Ovary (tissue), 9 donors: ENCODE measurements around the gene IL17RA. TPM values are rescaled to one million over a fixed set of nuclear protein-coding genes. Genes with fewer than 3 reads are reported as not detected.

Source experiments
- DNase-seq, 5 donors: peaks; one replicate each; pipeline ENCODE4 v3.0.0-alpha.2; 2019 to 2020
- H3K27ac ChIP-seq, 2 donors: fragments of 200-600 bp; one replicate each; pipeline versions ENCODE4 v1.5.1 to v1.8.0; 2019 to 2022
- H3K27me3 ChIP-seq: fragments of 200-600 bp; one replicate; pipeline ENCODE4 v1.8.0; 2022
- H3K36me3 ChIP-seq: fragments of 200-600 bp; sonication (generic); one replicate; pipeline ENCODE4 v1.5.1; 2019
- H3K4me1 ChIP-seq: one replicate; pipeline ENCODE4 v1.8.1; 2013; ENCODE audit warnings: mild to moderate bottlenecking, moderate library complexity; ENCODE audit not compliant: insufficient read depth
- H3K4me3 ChIP-seq: fragments of 200-600 bp; sonication (generic); one replicate; pipeline ENCODE4 v1.5.1; 2017
- H3K9me3 ChIP-seq, 2 donors: fragments of 200-600 bp in 1 of 2; sonication (generic) in 1 of 2; one replicate each; pipeline versions ENCODE4 v1.5.1 to v1.8.1; 2013 to 2019; ENCODE audit warnings: mild to moderate bottlenecking in 1 of 2, moderate library complexity in 1 of 2
- EP300 ChIP-seq: sonication (generic); formaldehyde crosslinking; IDR thresholded peaks from one replicate; pipeline ENCODE4 v1.6.1; 2017; ENCODE audit warnings: antibody characterized with exemption
- POLR2A ChIP-seq: fragments of 450-650 bp; IDR thresholded peaks from one replicate; pipeline ENCODE4 v1.6.1; 2017; ENCODE audit warnings: antibody characterized with exemption, mild to moderate bottlenecking, moderate library complexity
- WGBS, 3 donors: extraction: QIAGEN DNeasy Blood & Tissue Kit in 1 of 3; methylation state at CpG; one replicate each; pipeline versions ENCODE4 v1.1.5 to v1.1.7; 2013 to 2017; 5-methylcytosine and 5-hydroxymethylcytosine counted together
- intact Hi-C, 4 donors: fragments of 100-400 bp; cut with DNase I; formaldehyde crosslinking; loops; one replicate each; pipeline versions ENCODE4 v1.11.0 to v1.15.1; 2022 to 2023
- polyA plus RNA-seq, 2 donors: library from polyadenylated mRNA; stranded (reverse); fragments of 200-250 nt in 1 of 2; fragments of 350-450 nt in 1 of 2; fragmentation: Illumina TruSeq in 1 of 2; extraction: RNeasy Lipid Tissue Mini Kit (QIAGEN cat#74804) in 1 of 2; gene quantifications; one replicate each; pipeline ENCODE4 v1.2.3, GENCODE V29; 2013 to 2014
- total RNA-seq, 7 donors: library from RNA; depleted of rRNA in 2 of 7; stranded (reverse); fragments of >200 nt in 2 of 7; fragmentation: NEBNext Ultra II Directional in 3 of 7; extraction: Animal tissue kit (Norgen Biotek cat#: 25700) in 3 of 7; gene quantifications; one replicate each; pipeline versions ENCODE4 v1.1.0 to v1.2.4, GENCODE V29; 2016 to 2023
- TF ChIP-seq, protein P1 (sequence below), 3 donors: fragments of 450-650 bp in 2 of 3; fragments of 200-600 bp in 1 of 3; IDR thresholded peaks; one replicate each; pipeline versions ENCODE4 v1.5.1 to v1.8.0; 2016 to 2022; ENCODE audit warnings: antibody characterized with exemption in 3 of 3, mild to moderate bottlenecking in 1 of 3
- donor health status: DM: no; HTN: no; CAD: no; lungs with moderate emphysema.
- donor health status: DM: no; HTN: no; CAD: no.
- donor health status: Bipolar disorder and iron deficiency.
- donor health status: DM: yes; HTN: yes; CAD: no.
- donor health status: DM: no; HTN: no; CAD: no.
- donor health status: DM: yes; HTN: yes; CAD: no.

The IL17RA gene
- total and polyA plus RNA-seq, 9 donors: 6.4 to 18.1 (median 13.1) TPM

DNA sequence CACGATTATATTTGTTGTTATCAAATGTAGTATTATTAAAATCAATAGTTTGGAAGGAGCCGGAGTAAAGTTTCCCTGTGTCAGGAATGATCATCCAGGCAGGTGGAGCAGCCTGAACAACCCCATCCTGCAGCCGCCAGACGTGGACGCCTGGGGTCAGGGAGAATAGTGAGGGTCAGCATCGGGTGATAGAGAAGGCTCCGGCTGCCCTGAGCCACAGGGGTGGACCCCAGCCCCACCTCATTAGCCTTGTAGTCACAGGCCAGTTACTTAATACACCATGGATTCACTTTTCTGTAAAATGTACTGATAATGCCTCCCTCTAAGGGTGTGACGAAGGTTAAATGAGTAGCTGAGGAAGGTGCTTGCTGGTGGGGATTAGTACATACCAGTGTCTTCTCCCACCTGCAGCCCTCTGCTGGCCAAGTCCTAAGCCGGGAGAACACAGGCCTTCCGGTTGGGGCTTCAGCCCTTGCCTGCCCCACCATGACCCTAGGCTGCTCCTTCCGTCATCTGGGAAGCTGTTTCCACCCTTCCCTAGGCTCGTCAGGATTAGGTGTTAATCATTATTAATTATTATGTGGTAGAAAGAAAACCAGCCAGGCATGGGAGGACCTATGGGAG lies 21.5 kb downstream of the IL17RA start:
- no peaks in the 10 kb centered on the region for H3K36me3 ChIP-seq

DNA sequence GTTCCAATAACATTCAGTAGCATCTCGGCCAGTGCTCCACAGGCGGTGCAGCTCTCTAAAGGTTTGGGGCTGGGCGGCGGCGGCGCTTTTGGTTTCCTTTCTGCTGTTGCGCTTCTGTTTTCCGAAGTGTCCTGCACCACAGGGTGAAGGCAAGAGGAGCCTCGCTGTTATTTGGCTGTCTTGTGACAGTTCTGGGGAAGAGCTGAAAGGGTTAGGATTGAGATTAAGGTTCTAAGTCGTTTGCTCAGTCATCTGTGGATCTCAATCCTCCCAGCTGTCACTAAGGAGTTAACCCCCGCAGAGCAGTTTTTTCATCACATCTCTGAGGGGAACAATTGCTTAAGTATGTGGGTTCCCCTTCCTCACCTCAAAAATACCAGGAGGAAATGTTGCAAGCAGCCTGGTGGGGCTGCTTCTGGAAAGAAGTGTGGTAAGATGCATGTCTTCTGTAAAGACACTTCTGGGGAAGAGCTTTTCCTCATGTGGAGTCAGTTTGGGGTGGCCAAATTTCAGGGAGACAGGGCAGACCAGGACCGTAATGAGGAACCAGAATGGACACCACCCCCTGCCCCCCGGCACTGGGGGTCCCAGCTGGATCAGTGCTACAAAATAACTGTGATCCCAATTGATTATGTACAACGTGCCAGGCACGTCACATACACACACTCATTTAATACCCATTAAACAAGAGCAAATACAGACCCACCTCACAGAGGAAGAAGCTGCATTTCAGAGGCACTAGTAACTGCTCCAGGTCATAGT lies 22.2 kb downstream of the IL17RA start:
- WGBS, 3 donors: 78 to 82% (median 80%) methylated on average over 15 of the region's 15 CpGs
- Histone ChIP-seq H3K27me3 (no peaks in the 10 kb centered on the region), H3K9me3 (no peaks in the 10 kb centered on the region), H3K27ac (no peak overlapping the region), H3K4me1 (no peaks in the 10 kb centered on the region), H3K36me3 (no peaks in the 10 kb centered on the region), H3K4me3 (no peak overlapping the region)
- DNase-seq: no peak
- intact Hi-C loops: no loop called here
- TF ChIP-seq POLR2A: no peak
- TF ChIP-seq, protein P1, sequence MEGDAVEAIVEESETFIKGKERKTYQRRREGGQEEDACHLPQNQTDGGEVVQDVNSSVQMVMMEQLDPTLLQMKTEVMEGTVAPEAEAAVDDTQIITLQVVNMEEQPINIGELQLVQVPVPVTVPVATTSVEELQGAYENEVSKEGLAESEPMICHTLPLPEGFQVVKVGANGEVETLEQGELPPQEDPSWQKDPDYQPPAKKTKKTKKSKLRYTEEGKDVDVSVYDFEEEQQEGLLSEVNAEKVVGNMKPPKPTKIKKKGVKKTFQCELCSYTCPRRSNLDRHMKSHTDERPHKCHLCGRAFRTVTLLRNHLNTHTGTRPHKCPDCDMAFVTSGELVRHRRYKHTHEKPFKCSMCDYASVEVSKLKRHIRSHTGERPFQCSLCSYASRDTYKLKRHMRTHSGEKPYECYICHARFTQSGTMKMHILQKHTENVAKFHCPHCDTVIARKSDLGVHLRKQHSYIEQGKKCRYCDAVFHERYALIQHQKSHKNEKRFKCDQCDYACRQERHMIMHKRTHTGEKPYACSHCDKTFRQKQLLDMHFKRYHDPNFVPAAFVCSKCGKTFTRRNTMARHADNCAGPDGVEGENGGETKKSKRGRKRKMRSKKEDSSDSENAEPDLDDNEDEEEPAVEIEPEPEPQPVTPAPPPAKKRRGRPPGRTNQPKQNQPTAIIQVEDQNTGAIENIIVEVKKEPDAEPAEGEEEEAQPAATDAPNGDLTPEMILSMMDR (IDR thresholded peaks at IDR 0.05): no peak
- no peak for TF ChIP-seq EP300

More for the DNA sequence above, 21.5 kb downstream of the IL17RA start:
- Histone ChIP-seq H3K4me3 (no peak overlapping the region), H3K9me3 (no peaks in the 10 kb centered on the region), H3K4me1 (no peaks in the 10 kb centered on the region), H3K27me3 (no peaks in the 10 kb centered on the region), H3K27ac (no peak overlapping the region)
- TF ChIP-seq EP300 (no peak), POLR2A (no peak)
- TF ChIP-seq, protein P1 (IDR thresholded peaks at IDR 0.05): no peak
- no peak for DNase-seq
- WGBS, 3 donors: 81 to 85% (median 85%) methylated on average over 12 of the region's 12 CpGs
- intact Hi-C loops: no loop called here

DNA sequence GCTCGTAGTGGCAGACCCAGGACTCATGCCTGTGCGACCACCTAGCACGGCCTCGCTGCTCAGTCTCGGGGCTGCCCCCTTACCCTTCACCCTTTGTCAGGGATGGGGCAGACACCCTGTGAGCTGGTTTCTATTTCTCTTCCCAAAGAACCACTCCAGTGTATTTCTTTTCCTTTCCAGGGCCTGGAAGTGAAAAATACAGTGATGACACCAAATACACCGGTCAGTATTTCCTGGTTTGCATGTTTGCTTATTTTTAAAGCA lies 22.7 kb downstream of the IL17RA start:
- H3K4me1 ChIP-seq: no peaks in the 10 kb centered on the region
- H3K36me3 ChIP-seq: no peaks in the 10 kb centered on the region
- WGBS, 3 donors: 92 to 97% (median 97%) methylated on average over 6 of the region's 6 CpGs
- TF ChIP-seq POLR2A (no peak), EP300 (no peak)
- TF ChIP-seq, protein P1 (IDR thresholded peaks at IDR 0.05): no peak
- H3K27ac ChIP-seq: no peak overlapping the region
- intact Hi-C loops: no loop called here
- H3K9me3 ChIP-seq: no peaks in the 10 kb centered on the region
- DNase-seq: no peak
- H3K27me3 ChIP-seq: no peaks in the 10 kb centered on the region
- no peak overlapping the region for H3K4me3 ChIP-seq

DNA sequence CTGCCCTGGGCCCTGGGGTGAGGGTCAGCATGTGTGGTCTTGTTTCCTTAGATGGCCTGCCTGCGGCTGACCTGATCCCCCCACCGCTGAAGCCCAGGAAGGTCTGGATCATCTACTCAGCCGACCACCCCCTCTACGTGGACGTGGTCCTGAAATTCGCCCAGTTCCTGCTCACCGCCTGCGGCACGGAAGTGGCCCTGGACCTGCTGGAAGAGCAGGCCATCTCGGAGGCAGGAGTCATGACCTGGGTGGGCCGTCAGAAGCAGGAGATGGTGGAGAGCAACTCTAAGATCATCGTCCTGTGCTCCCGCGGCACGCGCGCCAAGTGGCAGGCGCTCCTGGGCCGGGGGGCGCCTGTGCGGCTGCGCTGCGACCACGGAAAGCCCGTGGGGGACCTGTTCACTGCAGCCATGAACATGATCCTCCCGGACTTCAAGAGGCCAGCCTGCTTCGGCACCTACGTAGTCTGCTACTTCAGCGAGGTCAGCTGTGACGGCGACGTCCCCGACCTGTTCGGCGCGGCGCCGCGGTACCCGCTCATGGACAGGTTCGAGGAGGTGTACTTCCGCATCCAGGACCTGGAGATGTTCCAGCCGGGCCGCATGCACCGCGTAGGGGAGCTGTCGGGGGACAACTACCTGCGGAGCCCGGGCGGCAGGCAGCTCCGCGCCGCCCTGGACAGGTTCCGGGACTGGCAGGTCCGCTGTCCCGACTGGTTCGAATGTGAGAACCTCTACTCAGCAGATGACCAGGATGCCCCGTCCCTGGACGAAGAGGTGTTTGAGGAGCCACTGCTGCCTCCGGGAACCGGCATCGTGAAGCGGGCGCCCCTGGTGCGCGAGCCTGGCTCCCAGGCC lies 23.7 kb downstream of the IL17RA start:
- intact Hi-C loops: no loop called here
- TF ChIP-seq, protein P1 (IDR thresholded peaks at IDR 0.05): no peak
- TF ChIP-seq EP300 (no peak), POLR2A (no peak)
- no peaks in the 10 kb centered on the region for H3K4me1 ChIP-seq
- H3K9me3 ChIP-seq: no peaks in the 10 kb centered on the region
- no peak overlapping the region for H3K4me3 ChIP-seq
- no peaks in the 10 kb centered on the region for H3K27me3 ChIP-seq
- DNase-seq: peak in 1 of 5 donors; percentile 21
- WGBS, 3 donors: 95% methylated on average over 46 to 66 of the region's 66 CpGs
- no peak overlapping the region for H3K27ac ChIP-seq
- H3K36me3 ChIP-seq: no peaks in the 10 kb centered on the region
